Measurements from ENCODE around the gene FYB2. TPM values are rescaled to one million over a fixed set of nuclear protein-coding genes. Genes with fewer than 3 reads are reported as not detected.

Gene FYB2
- total RNA-seq, 1 experiment from 2014 or later = not detected

GRCh38 chr1:56854521-56855099, 35.4 kb upstream of the FYB2 start, which contains the start of gene C8A:
Gene C8A, plus strand, starts transcription at chr1:56854797. Its CDS starts 105 bp downstream, at chr1:56854902.
- Histone ChIP-seq H3K79me2 (ENCODE audit: low read length) (no peaks in the 10 kb centered on the region), H3K4me1 (ENCODE audit: insufficient read depth, low read length) (no peaks in the 10 kb centered on the region), H3F3A (ENCODE audit: low read length, unreplicated experiment) (no peaks in the 10 kb centered on the region), H3K4me3 (ENCODE audit: low read length) (no peak within 1 kb of the TSS), H3K9ac (ENCODE audit: low read length) (no peak within 1 kb of the TSS), H2AFZ (ENCODE audit: low read length) (no peak within 1 kb of the TSS), H3K9me2 (replicated peaks; ENCODE audit: low read length) (no peaks in the 10 kb centered on the region), H3K9me3 (ENCODE audit: low read length) (no peaks in the 10 kb centered on the region), H3K27me3 (ENCODE audit: low read length) (peaks cover 33% of the 10 kb centered on the region), H3K4me2 (ENCODE audit: low read length) (no peak within 1 kb of the TSS), H4K20me1 (ENCODE audit: low read length) (no peaks in the 10 kb centered on the region), H3K27ac (ENCODE audit: low read length) (no peak within 1 kb of the TSS), H3K36me3 (ENCODE audit: low read depth, low read length) (no peaks in the 10 kb centered on the region)
- BruUV-seq (replicated peaks) = no TSS peak
- CTCF ChIA-PET = no interaction called here
- POLR2A ChIA-PET (ENCODE audit: unreplicated experiment) = no interaction called here
- intact Hi-C loops (cut with micrococcal nuclease) = no loop called here
- DNase-seq = no peak
- ATAC-seq = no peak
- TF ChIP-seq CTCF (conservative IDR thresholded peaks at IDR 0.05; ENCODE audit: low read depth, low read length) = no peak
- TF ChIP-seq EZH2phosphoT487 (IDR thresholded peaks at IDR 0.05; ENCODE audit: borderline replicate concordance, low read length) = no peak
- no peak for TF ChIP-seq EZH2 (IDR thresholded peaks at IDR 0.05; ENCODE audit: low read length, unreplicated experiment)

DNA sequence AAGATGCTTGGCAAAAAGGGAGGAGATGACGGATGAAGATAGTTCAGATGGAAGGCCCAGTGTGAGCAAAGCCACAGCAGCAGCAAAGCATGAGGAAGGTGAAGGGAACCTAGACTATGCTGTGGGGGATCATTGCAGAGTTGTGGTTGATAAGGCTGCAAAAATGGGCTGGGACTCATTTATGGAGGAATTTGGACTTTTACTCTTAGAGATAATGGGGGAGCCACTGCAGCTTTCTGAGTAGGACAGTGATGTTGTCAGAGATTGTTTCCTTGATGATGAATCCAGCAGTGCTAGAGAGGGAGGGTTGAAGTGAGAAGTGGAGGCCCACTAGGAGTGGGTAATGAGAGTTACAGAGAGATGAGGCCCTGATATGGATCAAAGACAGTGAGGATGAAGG, 33.3 kb upstream of the FYB2 start:
- H3F3A ChIP-seq (ENCODE audit: low read length, unreplicated experiment) = no peaks in the 10 kb centered on the region
- peaks cover 54% of the 10 kb centered on the region for H3K27me3 ChIP-seq (ENCODE audit: low read length)
- no peaks in the 10 kb centered on the region for H4K20me1 ChIP-seq (ENCODE audit: low read length)
- H3K9ac ChIP-seq (ENCODE audit: low read length) = no peak overlapping the region
- TF ChIP-seq EZH2phosphoT487 (IDR thresholded peaks at IDR 0.05; ENCODE audit: borderline replicate concordance, low read length) (no peak), EZH2 (IDR thresholded peaks at IDR 0.05; ENCODE audit: low read length, unreplicated experiment) (no peak), CTCF (conservative IDR thresholded peaks at IDR 0.05; ENCODE audit: low read depth, low read length) (no peak)
- no peak overlapping the region for H2AFZ ChIP-seq (ENCODE audit: low read length)
- no peaks in the 10 kb centered on the region for H3K9me2 ChIP-seq (replicated peaks; ENCODE audit: low read length)
- ChIA-PET CTCF (no interaction called here), POLR2A (ENCODE audit: unreplicated experiment) (no interaction called here)
- no peaks in the 10 kb centered on the region for H3K9me3 ChIP-seq (ENCODE audit: low read length)
- no peaks in the 10 kb centered on the region for H3K4me1 ChIP-seq (ENCODE audit: insufficient read depth, low read length)
- ATAC-seq = no peak
- H3K36me3 ChIP-seq (ENCODE audit: low read depth, low read length) = no peaks in the 10 kb centered on the region
- no TSS peak for BruUV-seq (replicated peaks)
- H3K4me3 ChIP-seq (ENCODE audit: low read length) = no peak overlapping the region
- DNase-seq = no peak
- H3K4me2 ChIP-seq (ENCODE audit: low read length) = no peak overlapping the region
- H3K79me2 ChIP-seq (ENCODE audit: low read length) = no peaks in the 10 kb centered on the region
- no peak overlapping the region for H3K27ac ChIP-seq (ENCODE audit: low read length)
- intact Hi-C loops (cut with micrococcal nuclease) = no loop called here

DNA sequence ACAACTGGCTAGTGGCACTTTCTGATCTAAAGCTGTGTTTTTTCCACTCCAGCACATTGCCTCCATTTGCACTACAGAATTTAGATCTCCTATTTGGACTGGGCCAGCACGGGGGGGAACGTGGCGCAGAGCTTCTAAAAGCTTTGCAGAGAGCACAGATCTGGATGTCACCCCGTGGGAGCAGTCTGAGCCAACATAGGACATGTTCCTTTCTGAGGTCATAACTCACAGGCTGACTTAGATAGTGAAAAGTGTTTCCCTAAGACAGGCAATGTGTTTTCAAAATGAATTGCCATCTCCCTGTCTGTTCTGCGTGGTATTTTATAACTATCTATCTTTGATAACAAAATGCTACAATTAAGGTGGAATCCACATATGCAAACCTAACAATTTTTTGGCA, 31.7 kb upstream of the FYB2 start:
- CTCF ChIA-PET = no interaction called here
- intact Hi-C loops (cut with micrococcal nuclease) = no loop called here
- Histone ChIP-seq H2AFZ (ENCODE audit: low read length) (no peak overlapping the region), H3K27me3 (ENCODE audit: low read length) (peaks cover 59% of the 10 kb centered on the region), H3K79me2 (ENCODE audit: low read length) (no peaks in the 10 kb centered on the region), H3K36me3 (ENCODE audit: low read depth, low read length) (no peaks in the 10 kb centered on the region), H3K9me3 (ENCODE audit: low read length) (no peaks in the 10 kb centered on the region), H3K27ac (ENCODE audit: low read length) (no peak overlapping the region), H4K20me1 (ENCODE audit: low read length) (no peaks in the 10 kb centered on the region), H3K4me3 (ENCODE audit: low read length) (no peak overlapping the region), H3K9me2 (replicated peaks; ENCODE audit: low read length) (no peaks in the 10 kb centered on the region), H3K4me1 (ENCODE audit: insufficient read depth, low read length) (no peaks in the 10 kb centered on the region), H3F3A (ENCODE audit: low read length, unreplicated experiment) (no peaks in the 10 kb centered on the region), H3K9ac (ENCODE audit: low read length) (no peak overlapping the region), H3K4me2 (ENCODE audit: low read length) (no peak overlapping the region)
- POLR2A ChIA-PET (ENCODE audit: unreplicated experiment) = no interaction called here
- DNase-seq = no peak
- no TSS peak for BruUV-seq (replicated peaks)
- TF ChIP-seq CTCF (conservative IDR thresholded peaks at IDR 0.05; ENCODE audit: low read depth, low read length) (no peak), EZH2phosphoT487 (IDR thresholded peaks at IDR 0.05; ENCODE audit: borderline replicate concordance, low read length) (no peak), EZH2 (IDR thresholded peaks at IDR 0.05; ENCODE audit: low read length, unreplicated experiment) (no peak)
- no peak for ATAC-seq

Data from PC-3 (cell line).